Measurements from ENCODE around the gene GRIP1. TPM values are rescaled to one million over a fixed set of nuclear protein-coding genes. Genes with fewer than 3 reads are reported as not detected.

GRIP1 gene
- total and polyA plus RNA-seq, 2 donors (not counting 1 experiment from before 2014, with no cell fraction given): 0.12 TPM; not detected in 1

- peaks cover 2% of the 10 kb centered on the region for H3K4me1 ChIP-seq (ENCODE audit: control insufficient read depth, extremely low read depth, insufficient read depth, low read length)
- no peak overlapping the region for H3K4me2 ChIP-seq (ENCODE audit: extremely low read depth, insufficient read depth, low read length)
- H3K4me3 ChIP-seq (replicated peaks in 1 of 4; ENCODE audit: control extremely low read depth in 1 of 4, insufficient read depth in 1 of 4, low read depth in 3 of 4, low read length in 4 of 4): no peak overlapping the region
- H3K27me3 ChIP-seq (ENCODE audit: control insufficient read depth, insufficient read depth, low read length): no peaks in the 10 kb centered on the region
- H3K36me3 ChIP-seq (ENCODE audit: control insufficient read depth, insufficient read depth, low read length): no peaks in the 10 kb centered on the region
- no peak overlapping the region for H3K9ac ChIP-seq (ENCODE audit: insufficient read depth, low read length)
- H3K79me2 ChIP-seq (ENCODE audit: control insufficient read depth, insufficient read depth, low read length): no peaks in the 10 kb centered on the region
- no peaks in the 10 kb centered on the region for H3K9me3 ChIP-seq (ENCODE audit: control insufficient read depth, insufficient read depth, low read depth, low read length)
- no peak overlapping the region for H3K27ac ChIP-seq (ENCODE audit: insufficient read depth, low read length)
- peak; percentile 14 to 70 for DNase-seq (ENCODE audit: low read depth in 2 of 2)
- peak overlapping the region; percentile 26 for H2AFZ ChIP-seq (ENCODE audit: low read length)
- no peaks in the 10 kb centered on the region for H4K20me1 ChIP-seq (ENCODE audit: control insufficient read depth, extremely low read depth, insufficient read depth, low read length)
- TF ChIP-seq, protein P1, sequence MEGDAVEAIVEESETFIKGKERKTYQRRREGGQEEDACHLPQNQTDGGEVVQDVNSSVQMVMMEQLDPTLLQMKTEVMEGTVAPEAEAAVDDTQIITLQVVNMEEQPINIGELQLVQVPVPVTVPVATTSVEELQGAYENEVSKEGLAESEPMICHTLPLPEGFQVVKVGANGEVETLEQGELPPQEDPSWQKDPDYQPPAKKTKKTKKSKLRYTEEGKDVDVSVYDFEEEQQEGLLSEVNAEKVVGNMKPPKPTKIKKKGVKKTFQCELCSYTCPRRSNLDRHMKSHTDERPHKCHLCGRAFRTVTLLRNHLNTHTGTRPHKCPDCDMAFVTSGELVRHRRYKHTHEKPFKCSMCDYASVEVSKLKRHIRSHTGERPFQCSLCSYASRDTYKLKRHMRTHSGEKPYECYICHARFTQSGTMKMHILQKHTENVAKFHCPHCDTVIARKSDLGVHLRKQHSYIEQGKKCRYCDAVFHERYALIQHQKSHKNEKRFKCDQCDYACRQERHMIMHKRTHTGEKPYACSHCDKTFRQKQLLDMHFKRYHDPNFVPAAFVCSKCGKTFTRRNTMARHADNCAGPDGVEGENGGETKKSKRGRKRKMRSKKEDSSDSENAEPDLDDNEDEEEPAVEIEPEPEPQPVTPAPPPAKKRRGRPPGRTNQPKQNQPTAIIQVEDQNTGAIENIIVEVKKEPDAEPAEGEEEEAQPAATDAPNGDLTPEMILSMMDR (conservative IDR thresholded peaks at IDR 0.05 in 1 of 2, IDR thresholded peaks at IDR 0.05 in 1 of 2; ENCODE audit: low read depth in 1 of 2, low read length in 2 of 2): no peak
- TF ChIP-seq EZH2 (IDR thresholded peaks at IDR 0.05; ENCODE audit: low read length, missing control alignments): no peak
These were observed 273.5 kb downstream of the GRIP1 start for GRCh38 chr12:66405395-66405794.

GRCh38 chr12:66403746-66404145, 275.1 kb downstream of the GRIP1 start:
- H3K4me1 ChIP-seq (ENCODE audit: control insufficient read depth, extremely low read depth, insufficient read depth, low read length): peaks cover 3% of the 10 kb centered on the region
- H2AFZ ChIP-seq (ENCODE audit: low read length): no peak overlapping the region
- no peak overlapping the region for H3K27ac ChIP-seq (ENCODE audit: insufficient read depth, low read length)
- TF ChIP-seq EZH2 (IDR thresholded peaks at IDR 0.05; ENCODE audit: low read length, missing control alignments): no peak
- TF ChIP-seq, protein P1 (conservative IDR thresholded peaks at IDR 0.05 in 1 of 2, IDR thresholded peaks at IDR 0.05 in 1 of 2; ENCODE audit: low read depth in 1 of 2, low read length in 2 of 2): no peak
- no peak overlapping the region for H3K4me2 ChIP-seq (ENCODE audit: extremely low read depth, insufficient read depth, low read length)
- no peak overlapping the region for H3K9ac ChIP-seq (ENCODE audit: insufficient read depth, low read length)
- no peaks in the 10 kb centered on the region for H3K27me3 ChIP-seq (ENCODE audit: control insufficient read depth, insufficient read depth, low read length)
- no peaks in the 10 kb centered on the region for H3K36me3 ChIP-seq (ENCODE audit: control insufficient read depth, insufficient read depth, low read length)
- no peaks in the 10 kb centered on the region for H4K20me1 ChIP-seq (ENCODE audit: control insufficient read depth, extremely low read depth, insufficient read depth, low read length)
- H3K4me3 ChIP-seq (replicated peaks in 1 of 4; ENCODE audit: control extremely low read depth in 1 of 4, insufficient read depth in 1 of 4, low read depth in 3 of 4, low read length in 4 of 4): no peak overlapping the region
- DNase-seq (ENCODE audit: low read depth in 2 of 2): no peak
- no peaks in the 10 kb centered on the region for H3K79me2 ChIP-seq (ENCODE audit: control insufficient read depth, insufficient read depth, low read length)
- H3K9me3 ChIP-seq (ENCODE audit: control insufficient read depth, insufficient read depth, low read depth, low read length): no peaks in the 10 kb centered on the region

DNA sequence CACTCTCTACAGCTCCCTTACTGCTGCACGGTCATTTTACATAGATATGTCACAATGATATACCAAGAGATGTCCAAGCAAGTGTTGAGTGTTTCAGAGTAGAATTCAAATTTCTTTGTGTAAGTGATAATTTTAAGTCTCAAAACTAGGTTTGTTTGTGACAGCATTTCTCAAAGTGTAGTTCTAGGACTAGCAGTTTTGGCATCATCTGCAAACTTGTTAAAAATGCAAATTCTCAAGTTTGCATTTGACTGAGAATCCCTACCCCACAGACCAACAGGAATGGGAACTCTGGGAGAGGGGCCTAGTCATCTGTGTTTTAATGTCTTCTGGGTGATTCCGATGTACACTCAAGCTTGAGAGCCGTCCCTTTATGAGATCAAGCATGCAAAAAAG, 279.0 kb downstream of the GRIP1 start:
- H3K27me3 ChIP-seq (ENCODE audit: control insufficient read depth, insufficient read depth, low read length): no peaks in the 10 kb centered on the region

More for the DNA sequence above, 279.0 kb downstream of the GRIP1 start:
- no peaks in the 10 kb centered on the region for H3K79me2 ChIP-seq (ENCODE audit: control insufficient read depth, insufficient read depth, low read length)
- no peak overlapping the region for H3K4me2 ChIP-seq (ENCODE audit: extremely low read depth, insufficient read depth, low read length)
- no peaks in the 10 kb centered on the region for H4K20me1 ChIP-seq (ENCODE audit: control insufficient read depth, extremely low read depth, insufficient read depth, low read length)
- H3K4me3 ChIP-seq (replicated peaks in 1 of 4; ENCODE audit: control extremely low read depth in 1 of 4, insufficient read depth in 1 of 4, low read depth in 3 of 4, low read length in 4 of 4): no peak overlapping the region
- no peaks in the 10 kb centered on the region for H3K36me3 ChIP-seq (ENCODE audit: control insufficient read depth, insufficient read depth, low read length)
- H3K9me3 ChIP-seq (ENCODE audit: control insufficient read depth, insufficient read depth, low read depth, low read length): no peaks in the 10 kb centered on the region
- H3K4me1 ChIP-seq (ENCODE audit: control insufficient read depth, extremely low read depth, insufficient read depth, low read length): peaks cover 3% of the 10 kb centered on the region
- no peak overlapping the region for H3K27ac ChIP-seq (ENCODE audit: insufficient read depth, low read length)
- H2AFZ ChIP-seq (ENCODE audit: low read length): no peak overlapping the region
- DNase-seq (ENCODE audit: low read depth in 2 of 2): no peak
- TF ChIP-seq EZH2 (IDR thresholded peaks at IDR 0.05; ENCODE audit: low read length, missing control alignments): no peak
- TF ChIP-seq, protein P1 (conservative IDR thresholded peaks at IDR 0.05 in 1 of 2, IDR thresholded peaks at IDR 0.05 in 1 of 2; ENCODE audit: low read depth in 1 of 2, low read length in 2 of 2): no peak
- H3K9ac ChIP-seq (ENCODE audit: insufficient read depth, low read length): no peak overlapping the region
